Adipose tissue (tissue), 3 donors: ENCODE results near the gene SLC5A8. TPM values are rescaled to one million over a fixed set of nuclear protein-coding genes. Genes with fewer than 3 reads are reported as not detected.

Source experiments
- polyA plus RNA-seq, 3 donors: library from polyadenylated mRNA; stranded (reverse); fragments of 200-250 nt; gene quantifications; one replicate each; pipeline ENCODE4 v1.2.3, GENCODE V29; 2013
- donor health status: healthy with polysubstance abuse.
- donor health status: Bipolar disorder and iron deficiency.
- donor health status: healthy.

The SLC5A8 gene
- polyA plus RNA-seq, 3 donors = 0.02 TPM; not detected in 2

Other genes with a start within 250 kb of the SLC5A8 start
- 1 to 10 TPM; 2.2 to 5.1 (median 2.6) TPM for gene UTP20, start 69.9 kb upstream of the SLC5A8 start, polyA plus RNA-seq
- gene ARL1, start 197.5 kb upstream of the SLC5A8 start, polyA plus RNA-seq = 10 to 100 TPM; 25.1 to 44.1 (median 27.2) TPM